HepG2 (cell line): ENCODE results near the gene METTL6. TPM values are rescaled to one million over a fixed set of nuclear protein-coding genes. Genes with fewer than 3 reads are reported as not detected.

Experiments used
- GABPB1 ChIP-seq: IDR thresholded peaks from 2 replicates; pipeline ENCODE4 v1.6.1; 2016; ENCODE audit warnings: mild to moderate bottlenecking, missing genetic modification reagents, moderate library complexity, missing compliant biosample characterization
- HOXA5 ChIP-seq: sonication (generic); formaldehyde crosslinking; IDR thresholded peaks from 2 replicates; pipeline ENCODE4 v1.4.0; 2020; ENCODE audit warnings: missing genetic modification reagents
- MAFK ChIP-seq, 2 experiments: IDR thresholded peaks in 1 of 2; conservative IDR thresholded peaks in 1 of 2; 2 replicates each; pipeline ENCODE4 v1.6.1; 2011; ENCODE audit warnings: improper control_type of control experiment in 2 of 2, low read length in 2 of 2
- MYPOP ChIP-seq: sonication (generic); formaldehyde crosslinking; IDR thresholded peaks from 2 replicates; pipeline ENCODE4 v1.8.1; 2023; ENCODE audit warnings: mild to moderate bottlenecking, moderate library complexity, missing genetic modification reagents
- SALL2 ChIP-seq: sonication (generic); formaldehyde crosslinking; IDR thresholded peaks from 2 replicates; pipeline ENCODE4 v1.8.1; 2023; ENCODE audit warnings: mild to moderate bottlenecking, missing genetic modification reagents, inconsistent platforms
- SP4 ChIP-seq: sonication (generic); formaldehyde crosslinking; IDR thresholded peaks from 2 replicates; pipeline ENCODE4 v1.8.1; 2023; ENCODE audit warnings: mild to moderate bottlenecking, missing genetic modification reagents
- SPEN ChIP-seq: sonication (generic); formaldehyde crosslinking; IDR thresholded peaks from 2 replicates; pipeline ENCODE4 v1.5.1; 2020; ENCODE audit warnings: low read depth, mild to moderate bottlenecking, missing genetic modification reagents
- ZBTB25 ChIP-seq: IDR thresholded peaks from 2 replicates; pipeline ENCODE4 v1.6.1; 2018; ENCODE audit warnings: missing genetic modification reagents
- ZBTB34 ChIP-seq: sonication (generic); formaldehyde crosslinking; IDR thresholded peaks from 2 replicates; pipeline ENCODE4 v1.8.0; 2022; ENCODE audit warnings: mild to moderate bottlenecking, missing genetic modification reagents
- ZBTB46 ChIP-seq: sonication (generic); formaldehyde crosslinking; IDR thresholded peaks from 2 replicates; pipeline ENCODE4 v1.4.0; 2020; ENCODE audit warnings: mild to moderate bottlenecking, missing genetic modification reagents, borderline replicate concordance
- ZNF503 ChIP-seq: sonication (generic); formaldehyde crosslinking; IDR thresholded peaks from 2 replicates; pipeline ENCODE4 v1.4.0; 2020; ENCODE audit warnings: missing genetic modification reagents
- ZNF512B ChIP-seq: sonication (generic); formaldehyde crosslinking; IDR thresholded peaks from 2 replicates; pipeline ENCODE4 v1.5.1; 2020; ENCODE audit warnings: missing genetic modification reagents, mild to moderate bottlenecking, borderline replicate concordance
- ZNF616 ChIP-seq: sonication (generic); formaldehyde crosslinking; IDR thresholded peaks from 2 replicates; pipeline ENCODE4 v1.5.0; 2020; ENCODE audit warnings: low read depth, mild to moderate bottlenecking, missing genetic modification reagents
- ZNF784 ChIP-seq: sonication (generic); formaldehyde crosslinking; IDR thresholded peaks from 2 replicates; pipeline ENCODE4 v1.5.1; 2020; ENCODE audit warnings: missing genetic modification reagents, mild to moderate bottlenecking, borderline replicate concordance
- ZNF839 ChIP-seq: sonication (generic); formaldehyde crosslinking; IDR thresholded peaks from 2 replicates; pipeline ENCODE4 v1.4.0; 2020; ENCODE audit warnings: missing genetic modification reagents, mild to moderate bottlenecking, borderline replicate concordance
- ZSCAN22 ChIP-seq: sonication (generic); formaldehyde crosslinking; IDR thresholded peaks from 2 replicates; pipeline ENCODE4 v1.4.0; 2020; ENCODE audit warnings: mild to moderate bottlenecking, missing genetic modification reagents
- polyA plus RNA-seq, 8 experiments: library from polyadenylated mRNA; depleted of rRNA in 3 of 8; stranded (reverse) in 7 of 8; unstranded in 1 of 8; fragments of >200 nt; fragmentation: Illumina TruSeq in 4 of 8; extraction: Trizol in 4 of 8; gene quantifications; 2 replicates each; pipeline versions ENCODE4 v1.2.1 to v1.2.3, GENCODE V29; 2011 to 2016; ENCODE audit warnings: low read depth in 4 of 8, missing spikeins in 1 of 8, mixed read lengths in 1 of 8; ENCODE audit not compliant: insufficient read depth in 1 of 8
- total RNA-seq, 5 experiments: library from RNA; depleted of rRNA; stranded (reverse); fragments of >200 nt; fragmentation: Illumina TruSeq; extraction: Trizol; gene quantifications; 2 replicates each; pipeline ENCODE4 v1.2.3, GENCODE V29; 2016; ENCODE audit warnings: low read depth in 1 of 5

Gene METTL6
- total and polyA plus RNA-seq, 2 of the 13 experiments (the other 11 are each of a cell fraction or from before 2014, with no cell fraction given): 17.2 to 29.4 TPM

- TF ChIP-seq ZBTB25 (CRISPR knock-in tag): no peak
- no peak for TF ChIP-seq SALL2 (CRISPR knock-in tag)
- no peak for TF ChIP-seq ZBTB34 (CRISPR knock-in tag)
- 0 out of 2 replicates have a peak, but pooled peaks have one; percentile 35 for TF ChIP-seq SPEN (CRISPR knock-in tag)
- no peak for TF ChIP-seq ZSCAN22 (CRISPR knock-in tag)
- 0 out of 2 replicates have a peak, but pooled peaks have one; percentile 28 for TF ChIP-seq ZNF784 (CRISPR knock-in tag)
- TF ChIP-seq GABPB1 (CRISPR knock-in tag): peak; percentile 96
- TF ChIP-seq ZNF512B: no peak
- peak; percentile 90 for TF ChIP-seq SP4 (CRISPR knock-in tag)
- no peak for TF ChIP-seq ZBTB46 (CRISPR knock-in tag)
- TF ChIP-seq MYPOP (CRISPR knock-in tag): no peak
- TF ChIP-seq ZNF839 (CRISPR knock-in tag): 0 out of 2 replicates have a peak, but pooled peaks have one; percentile 77
- no peak for TF ChIP-seq HOXA5 (CRISPR knock-in tag)
- TF ChIP-seq ZNF616 (CRISPR knock-in tag): no peak
- TF ChIP-seq MAFK (conservative IDR thresholded peaks at IDR 0.05 in 1 of 2, IDR thresholded peaks at IDR 0.05 in 1 of 2; ENCODE audit: low read length in 2 of 2): no peak
- no peak for TF ChIP-seq ZNF503 (CRISPR knock-in tag)
Measured at GRCh38 chr3:15377961-15378791, 49.2 kb downstream of the METTL6 start (continued).
